Kidney tubule cell (primary cell): ENCODE results near the gene ZNF423.

ENCODE experiments used
- DNase-seq: peaks from one replicate; pipeline ENCODE4 v3.0.0-alpha.2; 2018; ENCODE audit warnings: low spot score

Gene ZNF423

DNA sequence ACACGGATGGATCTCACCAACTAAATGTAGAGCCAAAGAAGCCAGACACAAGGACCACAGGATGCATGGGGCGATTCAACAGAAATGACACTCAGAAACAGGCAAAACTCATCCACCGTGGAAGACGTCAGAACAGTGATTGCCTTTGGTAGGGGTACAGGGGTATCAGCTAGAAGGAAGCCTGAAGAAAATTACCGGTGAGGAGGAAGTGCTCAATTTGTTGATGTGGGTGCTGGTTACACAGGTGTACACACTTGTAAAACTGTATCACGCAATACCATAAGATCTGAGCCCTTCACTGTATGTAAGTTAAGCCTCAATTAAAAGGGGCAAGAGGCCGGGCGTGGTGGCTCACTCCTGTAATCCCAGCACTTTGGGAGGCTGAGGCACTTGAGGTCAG lies 256.2 kb downstream of the ZNF423 start:
- no peak for DNase-seq

DNA sequence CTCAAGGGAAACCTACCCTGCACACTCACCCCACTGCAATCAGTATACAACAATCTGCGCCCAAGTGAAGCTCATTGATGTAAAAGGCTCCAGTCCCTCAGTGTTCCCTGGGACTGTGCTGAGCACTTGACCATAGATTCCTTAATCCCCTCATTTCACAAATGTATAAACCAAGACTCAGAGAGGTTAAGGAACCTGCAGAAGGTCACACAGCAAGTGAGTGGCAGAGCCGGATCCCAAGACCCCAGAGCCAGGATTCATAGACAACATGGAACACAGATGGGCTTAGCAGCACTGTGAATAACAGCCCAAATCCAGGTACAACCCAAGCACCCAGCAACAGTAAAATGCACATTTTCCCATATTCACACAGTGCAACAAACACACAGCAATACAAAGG lies 256.6 kb downstream of the ZNF423 start:
- no peak for DNase-seq

DNA sequence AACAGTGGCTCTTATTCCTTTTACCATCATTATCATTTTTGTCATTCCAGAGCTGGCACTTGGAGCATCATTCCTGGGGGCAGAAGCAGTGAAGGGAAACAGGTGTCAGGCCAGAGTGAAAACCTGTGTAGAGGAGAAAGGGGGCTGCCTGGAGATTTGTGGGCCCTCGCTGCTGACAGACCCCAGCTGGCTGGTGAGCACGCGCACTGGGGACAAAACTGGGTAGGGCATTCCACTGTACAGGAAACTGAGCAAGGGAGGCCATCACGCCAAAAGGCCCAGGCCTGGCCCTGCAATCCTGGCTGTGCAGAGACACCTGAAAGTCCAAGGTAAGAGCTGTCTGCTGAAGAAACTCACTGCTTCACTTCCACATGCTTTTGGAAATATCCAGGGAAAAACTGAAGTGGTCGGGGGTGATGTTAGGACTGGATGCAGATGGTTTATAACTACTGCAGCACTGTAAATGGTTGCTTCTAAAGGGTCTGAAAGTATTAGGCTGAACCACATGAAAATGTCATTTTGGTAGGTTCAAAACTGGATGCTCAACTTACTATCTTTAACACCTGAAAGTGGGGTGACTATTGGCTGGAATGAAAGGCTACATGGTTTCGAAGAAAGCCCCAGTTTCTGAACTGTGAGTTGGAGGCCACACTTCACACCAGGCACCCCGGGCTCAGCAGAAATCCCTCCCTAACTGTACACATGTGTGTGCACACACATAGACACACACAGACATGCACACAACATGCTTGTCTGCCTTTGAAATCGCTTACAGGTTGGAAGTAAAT lies 257.3 kb downstream of the ZNF423 start:
- no peak for DNase-seq

DNA sequence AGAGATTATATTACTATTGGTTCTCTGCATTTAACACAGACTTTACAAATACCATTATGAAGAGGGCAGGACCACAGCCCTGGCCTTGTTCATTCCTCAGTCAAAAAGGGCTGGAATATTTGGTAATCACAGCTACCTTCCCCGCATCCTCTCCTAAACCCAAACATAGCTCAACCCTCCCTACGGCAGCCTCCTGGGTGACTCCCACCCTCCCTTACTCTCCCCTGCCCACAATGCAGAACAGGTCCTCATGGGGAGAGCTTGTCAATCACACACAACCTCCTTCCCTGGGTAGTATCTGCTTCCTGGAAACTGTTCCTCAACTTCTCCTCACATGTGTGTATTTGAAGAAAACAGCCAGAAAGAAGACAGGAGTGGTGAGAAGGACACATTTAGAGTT lies 258.1 kb downstream of the ZNF423 start:
- no peak for DNase-seq

DNA sequence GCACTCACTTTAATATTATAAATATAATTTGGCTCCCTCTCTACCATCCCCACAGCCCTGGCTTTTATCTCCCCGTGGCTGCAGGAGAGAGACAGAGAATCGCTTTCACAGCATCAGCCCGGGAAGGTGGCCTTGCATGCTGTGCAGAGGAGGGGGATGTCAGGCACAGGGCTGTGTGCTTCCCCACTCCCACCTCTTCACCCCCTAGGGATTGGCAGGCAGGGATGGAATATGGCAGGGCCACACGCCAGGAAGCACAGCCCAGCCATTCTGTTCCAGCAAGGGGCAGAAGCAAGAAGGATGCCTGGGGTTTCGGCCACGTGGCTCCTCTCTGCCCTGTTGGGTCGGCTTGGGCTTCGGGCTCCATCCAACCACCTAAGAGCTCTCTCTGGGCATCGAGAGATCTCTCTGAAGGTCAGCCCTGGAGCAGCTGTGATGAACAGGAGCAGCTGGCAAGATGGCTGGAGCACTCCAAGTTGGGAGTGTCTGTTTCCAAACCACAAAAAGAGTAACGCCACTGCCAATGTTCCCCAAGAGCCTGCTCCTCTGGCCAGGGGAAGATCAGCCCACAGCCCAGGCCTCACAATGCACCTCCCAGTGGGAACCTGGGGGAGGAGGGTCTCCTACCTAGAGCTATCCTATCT lies 259.1 kb downstream of the ZNF423 start:
- no peak for DNase-seq

DNA sequence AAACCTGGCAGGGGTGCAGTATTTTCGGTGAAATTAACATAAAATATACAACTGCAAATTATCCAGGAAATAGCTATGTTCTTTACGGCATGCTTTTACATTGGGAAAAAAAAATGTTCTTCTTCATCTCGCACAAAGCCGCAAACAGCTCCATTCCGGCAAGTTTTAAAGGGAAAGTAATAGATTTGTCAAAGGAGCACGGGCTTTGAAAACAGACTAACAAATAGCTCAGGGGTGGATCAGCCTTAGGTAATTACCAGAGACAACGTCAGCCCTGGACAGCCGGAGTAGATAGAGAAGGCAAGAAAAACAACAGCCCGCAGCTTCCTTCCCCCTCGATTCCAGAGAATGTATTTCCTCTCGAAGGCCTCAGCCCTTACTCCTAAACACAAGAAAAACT lies 259.8 kb downstream of the ZNF423 start:
- DNase-seq, result no peak

DNA sequence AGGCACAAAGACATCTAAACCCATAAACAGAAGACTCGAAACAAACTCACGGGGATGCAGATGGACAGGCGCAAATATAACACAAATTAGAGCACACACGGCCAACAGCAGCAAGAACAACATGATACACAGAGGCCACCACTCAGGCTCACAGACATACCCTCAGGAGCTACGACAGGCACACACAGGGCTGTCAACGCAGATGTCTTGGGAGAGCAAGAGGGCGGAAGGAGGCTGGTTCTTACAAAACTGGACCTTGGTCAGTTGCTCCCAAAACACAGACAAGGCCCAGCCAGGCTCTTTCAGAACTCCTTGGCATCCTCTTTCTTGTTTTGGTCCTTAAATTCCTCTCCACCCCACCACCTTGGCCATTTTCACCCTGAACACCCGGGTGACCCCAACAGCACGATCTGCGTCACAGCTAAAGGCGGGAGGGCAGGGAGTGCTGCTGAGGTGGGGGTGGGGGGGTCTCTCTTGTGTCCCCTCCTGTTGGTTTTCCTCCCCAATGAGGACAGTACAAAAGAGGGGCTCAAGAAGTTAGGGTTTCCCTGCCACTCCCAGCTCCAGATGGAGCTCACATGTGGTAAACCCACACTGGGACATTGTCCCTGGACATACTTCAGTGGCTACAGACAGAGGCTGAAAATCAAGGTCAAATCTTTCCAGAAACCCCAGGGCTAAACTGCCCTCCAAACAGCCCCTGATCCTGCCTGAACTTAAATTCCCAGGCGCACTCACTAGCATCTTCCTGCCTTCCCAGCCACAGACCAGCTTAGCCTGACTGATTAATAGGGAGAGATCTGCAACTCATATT lies 261.0 kb downstream of the ZNF423 start:
- no peak for DNase-seq

DNA sequence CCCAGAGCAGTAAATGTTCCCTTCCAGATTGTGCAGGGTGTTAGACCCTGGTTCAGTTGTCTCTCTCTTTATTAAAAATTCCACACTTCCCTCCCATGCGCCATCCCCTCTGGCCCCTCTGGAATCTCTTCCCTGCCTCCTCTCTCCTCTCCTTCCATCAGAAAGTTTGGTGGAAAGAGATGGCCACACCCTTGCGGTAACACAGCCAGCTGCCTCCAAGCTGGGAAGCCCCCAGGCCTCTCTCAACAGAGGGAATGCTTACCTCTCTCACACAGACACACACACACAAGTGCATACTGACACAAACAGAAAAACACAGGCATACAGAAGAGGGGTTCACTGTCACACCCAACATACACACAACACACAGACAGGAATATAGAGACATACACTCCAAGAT lies 261.8 kb downstream of the ZNF423 start:
- no peak for DNase-seq

DNA sequence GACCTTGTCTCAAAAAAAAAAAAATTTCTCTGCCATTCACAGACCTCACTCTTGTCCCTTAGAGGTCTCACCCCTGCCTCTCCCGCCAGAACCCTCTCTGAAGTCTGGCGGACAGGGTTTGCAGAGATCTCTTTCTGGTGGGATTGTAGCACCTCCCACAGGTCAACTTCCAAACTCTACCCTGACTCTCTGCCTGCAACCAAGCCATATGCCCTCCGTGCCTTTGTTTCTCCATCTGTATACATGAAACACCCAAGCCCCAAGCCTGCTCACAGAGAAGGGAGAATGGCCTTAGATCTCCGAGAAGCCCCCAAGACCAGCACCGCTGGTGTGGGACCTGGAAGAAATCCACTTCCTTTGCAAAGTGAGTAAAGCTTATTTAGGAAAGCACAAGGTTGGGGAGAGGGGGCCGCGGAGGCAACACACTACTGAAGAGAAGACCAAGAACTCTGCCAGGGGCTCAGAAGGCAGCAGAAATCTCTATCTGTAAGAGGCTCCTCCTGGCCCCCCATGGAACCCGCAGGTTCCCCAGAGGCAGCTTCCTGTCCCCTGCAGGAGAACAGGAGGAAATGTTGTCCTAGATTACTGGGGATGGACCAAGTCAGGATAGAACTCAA lies 262.4 kb downstream of the ZNF423 start:
- no peak for DNase-seq

DNA sequence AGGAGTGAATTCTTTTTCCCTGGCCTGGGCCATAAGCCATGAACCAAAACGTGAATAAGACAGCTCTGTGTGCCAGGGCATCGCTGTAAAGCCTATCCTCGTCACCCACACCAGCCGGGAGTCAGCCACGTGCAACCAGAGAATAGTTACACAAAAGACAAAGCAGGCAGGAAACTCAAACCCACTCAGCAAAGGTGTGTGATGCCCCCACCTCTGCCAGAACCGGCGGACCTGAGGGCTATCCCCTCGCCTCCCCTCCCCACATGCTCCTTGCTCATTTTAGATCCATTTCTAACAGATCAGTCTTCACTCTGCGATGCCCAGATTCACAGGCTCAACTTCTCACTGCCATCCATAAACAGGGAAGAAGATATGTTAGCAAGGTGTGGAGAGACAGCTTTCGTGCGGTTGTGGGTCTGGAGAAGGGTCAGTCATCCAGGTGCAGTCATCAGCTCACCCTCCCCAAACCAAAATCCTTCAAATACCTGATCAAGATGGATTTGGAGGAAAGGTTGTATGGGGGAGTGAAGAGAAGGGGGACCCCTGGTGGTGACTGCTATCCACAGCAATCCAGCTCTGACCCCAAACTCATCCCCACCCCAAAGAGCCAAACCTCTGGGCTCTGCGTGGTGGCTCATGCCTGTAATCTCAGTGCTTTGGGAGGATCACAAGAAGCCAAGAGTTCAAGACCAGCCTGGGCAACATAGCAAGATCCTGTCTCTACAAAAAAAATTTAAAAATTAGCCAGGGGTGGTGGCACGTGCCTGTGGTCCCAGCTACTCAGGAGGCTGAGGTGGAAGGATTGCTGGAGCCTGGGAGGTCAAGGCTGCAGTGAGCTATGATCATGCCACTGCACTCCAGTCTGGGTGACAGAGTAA lies 263.1 kb downstream of the ZNF423 start:
- DNase-seq, result peak; percentile 26

DNA sequence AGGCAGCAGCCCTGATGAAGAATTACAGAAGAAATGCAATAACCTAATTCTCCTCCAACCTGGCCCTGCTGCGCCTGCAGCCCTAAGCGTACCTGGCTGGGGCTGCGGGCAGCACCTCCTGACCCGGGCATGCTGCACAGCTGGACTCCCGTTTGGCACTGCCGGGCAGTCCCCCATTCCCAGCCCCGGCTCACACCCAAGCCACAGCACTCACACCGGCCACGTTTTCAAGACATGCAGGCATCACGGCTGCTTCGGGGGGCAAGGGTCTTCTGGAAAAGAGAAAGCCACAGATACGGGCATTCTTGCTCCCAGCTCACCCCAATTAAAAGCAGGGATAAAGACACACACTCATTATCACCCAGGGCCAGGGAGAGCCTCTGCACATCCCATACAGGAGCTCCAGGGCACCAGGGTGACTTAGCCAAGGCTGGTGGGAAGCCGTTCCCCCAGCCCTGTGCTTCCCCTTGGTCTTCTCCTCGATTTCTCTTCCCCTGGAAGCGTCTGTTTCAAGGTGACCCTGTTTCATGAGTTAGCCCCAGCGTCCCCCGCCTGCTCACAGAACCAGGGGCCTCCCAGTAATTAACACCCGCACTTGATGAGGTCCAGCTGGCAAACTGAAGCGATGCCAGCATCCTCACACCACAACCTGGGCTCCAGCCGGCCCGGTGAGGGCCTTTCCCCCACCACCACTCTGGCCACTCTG lies 265.6 kb downstream of the ZNF423 start:
- no peak for DNase-seq

DNA sequence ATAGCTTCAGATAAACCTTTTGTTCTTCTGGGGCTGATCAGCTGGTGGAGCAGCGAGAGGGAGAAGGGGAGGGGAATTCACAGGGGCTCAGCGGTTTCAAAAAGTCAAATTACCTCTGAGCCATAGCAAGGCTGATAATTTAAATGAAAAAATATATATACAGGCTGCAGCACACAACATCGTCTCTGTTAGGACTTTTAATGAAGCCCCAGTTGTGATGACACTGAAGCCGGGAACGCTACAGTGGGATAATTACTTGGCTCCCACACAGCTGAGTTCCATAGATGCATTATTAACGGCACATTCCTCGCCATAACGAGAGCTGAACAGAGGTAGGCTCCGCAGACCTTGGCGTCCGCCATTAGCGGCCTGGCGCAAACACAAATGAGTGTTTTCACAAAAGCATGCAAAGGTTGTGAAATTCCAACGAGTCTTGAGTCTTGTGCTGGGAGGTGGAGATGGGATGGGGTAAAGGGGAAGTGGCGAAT lies 266.3 kb downstream of the ZNF423 start:
- no peak for DNase-seq

DNA sequence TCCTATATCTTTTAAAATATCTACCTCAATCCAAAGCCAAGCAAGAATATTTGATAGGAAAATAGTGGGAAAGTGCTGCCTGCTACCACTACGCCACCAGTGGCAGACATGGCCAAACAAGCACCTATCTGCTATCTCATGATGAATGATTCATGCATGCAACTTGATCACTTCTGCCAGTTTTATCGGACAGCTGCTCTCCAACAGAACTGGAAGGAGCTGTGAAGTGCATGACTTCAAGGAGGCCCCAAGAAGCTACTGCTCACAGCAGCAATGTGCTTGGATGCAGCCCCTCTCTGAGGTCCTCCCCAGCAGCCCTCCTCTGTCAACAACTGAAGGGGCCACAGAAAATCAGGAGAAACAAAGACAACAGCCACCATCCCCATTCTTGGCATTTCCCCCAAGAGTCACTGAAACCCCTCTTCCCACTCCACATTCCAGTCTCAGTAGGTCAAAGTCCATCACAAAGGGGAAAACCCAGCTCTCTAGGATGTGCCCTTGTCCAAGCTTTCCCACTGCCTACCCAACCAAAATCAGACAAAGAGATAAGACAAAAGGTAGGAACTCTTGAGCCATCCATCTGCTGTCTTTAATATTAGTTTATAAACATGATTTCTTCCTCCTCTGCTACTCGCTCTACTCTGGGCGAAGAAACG lies 267.1 kb downstream of the ZNF423 start:
- DNase-seq, result peak; percentile 30

DNA sequence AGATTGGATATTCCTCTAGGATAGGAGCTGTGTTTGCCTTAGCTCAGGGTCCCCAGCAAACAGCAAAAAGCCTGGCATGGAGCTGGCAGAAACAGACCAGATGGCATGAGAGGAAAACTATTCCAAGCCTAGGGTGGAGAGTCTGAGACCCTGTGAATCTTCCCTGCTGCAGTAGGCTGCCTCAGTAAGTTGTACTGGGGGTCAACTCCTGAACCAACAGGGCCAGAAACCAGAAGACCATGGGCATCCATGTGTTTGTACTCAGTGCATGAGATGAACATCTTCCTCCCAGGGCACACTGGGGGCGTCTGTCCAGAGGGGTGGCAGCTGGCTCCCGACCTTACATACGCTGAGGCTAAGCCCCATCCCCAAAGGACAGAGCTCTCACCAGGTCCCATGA lies 267.9 kb downstream of the ZNF423 start:
- DNase-seq, result no peak

DNA sequence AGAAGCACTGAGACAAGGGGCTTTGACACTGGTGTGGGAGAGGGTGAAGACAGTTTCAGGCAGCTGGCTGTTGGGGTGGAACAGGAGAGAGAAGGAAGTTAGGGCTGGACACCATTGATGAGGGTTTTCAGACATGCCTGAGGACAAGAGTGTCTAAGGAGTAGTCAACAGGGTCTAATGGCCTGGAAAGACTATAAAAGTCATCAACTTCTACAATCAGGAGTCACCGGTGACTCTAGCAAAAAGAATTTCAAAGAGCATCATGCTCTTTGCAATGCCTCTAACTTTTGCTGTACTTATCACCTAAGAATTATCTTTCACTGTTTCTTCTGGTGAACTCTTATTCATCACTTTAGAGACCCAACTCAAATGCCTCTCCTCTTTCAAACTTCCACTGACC lies 268.4 kb downstream of the ZNF423 start:
- peak; percentile 66 for DNase-seq

DNA sequence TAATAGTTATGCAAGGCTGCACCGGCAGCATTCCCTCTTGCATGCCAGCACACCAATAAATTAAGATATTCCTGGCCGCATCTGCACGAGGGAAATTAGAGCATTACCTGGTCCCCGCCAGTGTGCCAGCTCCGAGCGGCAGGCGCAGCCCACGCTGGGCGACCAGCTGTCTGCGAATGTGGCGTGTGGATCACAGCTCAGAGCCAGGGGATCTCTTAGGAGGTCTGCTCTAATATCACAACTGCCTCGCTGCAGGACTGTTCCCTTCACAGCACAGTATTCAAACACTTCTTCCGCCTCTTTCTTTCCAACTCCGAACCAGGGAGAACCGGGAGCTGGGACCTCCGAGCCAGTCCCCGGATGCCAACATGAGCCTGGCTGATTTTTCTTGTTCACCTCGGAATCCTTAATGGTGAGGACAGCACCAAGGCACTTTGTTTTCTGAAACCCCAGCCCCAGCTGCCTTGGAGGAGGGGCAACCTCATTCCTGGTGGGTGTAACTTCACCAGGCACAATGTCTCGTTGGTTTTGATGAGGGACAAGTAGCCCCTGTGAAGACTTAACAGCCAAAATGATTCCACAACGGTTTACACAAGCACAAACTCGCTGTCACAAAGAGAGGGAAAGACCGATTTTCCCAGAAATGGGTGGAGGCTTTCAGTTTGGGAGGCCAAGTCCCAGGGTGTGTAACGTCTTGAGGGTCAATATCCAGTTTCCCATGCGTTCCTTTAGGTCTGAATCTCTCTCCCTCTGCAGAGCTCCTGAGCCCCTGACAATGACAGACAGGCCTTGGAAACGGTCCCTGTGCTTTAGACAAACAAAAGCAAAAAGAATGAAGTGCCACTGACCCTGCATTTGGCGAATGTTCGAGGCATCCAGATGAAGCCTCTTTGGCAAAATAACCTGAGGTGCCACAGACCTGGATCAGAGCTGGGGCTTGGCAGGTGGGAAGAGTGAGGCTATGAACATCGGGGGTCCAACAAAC lies 269.2 kb downstream of the ZNF423 start:
- DNase-seq, result no peak

DNA sequence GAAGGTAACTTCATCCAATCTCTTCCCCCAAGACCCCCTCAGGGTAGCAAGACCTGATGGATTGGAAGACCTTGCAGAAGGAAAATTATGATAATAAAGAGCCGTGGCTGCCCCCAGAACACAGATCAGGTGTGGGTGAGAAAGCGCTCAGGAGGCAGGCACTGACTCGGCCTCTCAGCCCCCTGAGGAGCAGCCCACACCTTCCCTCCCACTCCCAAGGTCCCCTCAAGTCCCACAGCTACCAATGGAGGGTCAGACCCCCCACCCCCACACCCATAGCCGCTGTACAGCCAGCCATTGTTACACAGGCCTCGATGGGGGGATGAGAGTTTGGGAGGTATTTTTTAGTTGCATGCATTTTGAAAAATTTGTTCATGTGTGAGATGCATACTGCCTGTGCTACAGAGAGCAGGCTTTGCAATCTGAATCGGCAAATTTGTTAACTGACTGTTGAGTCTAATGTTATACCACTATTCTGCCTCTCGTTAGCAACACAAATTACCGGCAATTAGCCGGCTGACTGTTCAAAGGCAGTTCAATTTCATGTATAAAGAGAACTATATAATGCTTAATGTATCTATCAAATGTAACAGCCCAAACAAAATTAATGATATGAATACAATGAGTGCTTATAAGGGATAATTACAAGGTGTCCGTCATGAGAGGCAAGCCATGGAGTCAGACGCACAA lies 270.6 kb downstream of the ZNF423 start:
- DNase-seq, result no peak

DNA sequence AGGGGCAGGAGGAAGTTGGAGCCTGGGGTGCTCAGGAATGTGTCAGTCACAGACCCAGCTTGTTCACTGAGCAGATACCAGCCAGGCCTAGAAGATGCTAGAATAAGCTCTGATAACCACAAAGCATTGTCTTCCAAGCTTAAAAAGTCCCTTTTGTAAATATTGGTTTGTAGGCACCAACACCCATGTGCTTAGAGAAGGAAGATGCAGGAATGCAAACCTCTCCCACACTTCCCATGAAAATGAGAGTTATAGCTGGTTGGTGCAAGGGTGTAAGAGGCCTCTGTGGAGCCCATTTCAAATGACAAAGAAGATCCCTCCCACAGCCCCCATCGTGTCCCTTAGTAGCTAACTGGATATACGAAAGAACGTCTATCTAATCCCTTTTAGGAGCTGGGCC lies 272.0 kb downstream of the ZNF423 start:
- DNase-seq, result no peak
